Lung (tissue), 12 donors: ENCODE data around the gene MFSD1. TPM values are rescaled to one million over a fixed set of nuclear protein-coding genes. Genes with fewer than 3 reads are reported as not detected.

ENCODE experiments used
- ATAC-seq: fragments of 200-7000 bp; cut with Tn5 transposase; one replicate; pipeline ENCODE4 v1.9.1; 2020; ENCODE audit warnings: moderate number of reproducible peaks; ENCODE audit not compliant: insufficient read depth, low FRiP score
- DNase-seq, 3 donors: peaks; one replicate each; pipeline ENCODE4 v3.0.0-alpha.2; 2013 to 2017
- H3K27ac ChIP-seq, 2 donors: one replicate each; pipeline ENCODE4 v1.5.1; 2013; ENCODE audit warnings: mild to moderate bottlenecking in 2 of 2, moderate library complexity in 2 of 2, control low read depth in 1 of 2, inconsistent platforms in 1 of 2, low read depth in 1 of 2, low read length in 1 of 2
- H3K27me3 ChIP-seq, 3 donors: one replicate each; pipeline ENCODE4 v1.5.1; 2013; ENCODE audit warnings: low read length in 2 of 3; ENCODE audit not compliant: control insufficient read depth in 3 of 3, insufficient read depth in 3 of 3
- H3K36me3 ChIP-seq, 4 donors: one replicate each; pipeline ENCODE4 v1.5.1; 2013; ENCODE audit warnings: low read length in 4 of 4, mild to moderate bottlenecking in 1 of 4, moderate library complexity in 1 of 4; ENCODE audit not compliant: control insufficient read depth in 4 of 4, insufficient read depth in 4 of 4
- H3K4me1 ChIP-seq, 5 donors: one replicate each; pipeline ENCODE4 v1.5.1; 2013; ENCODE audit warnings: low read length in 5 of 5, mild to moderate bottlenecking in 2 of 5, moderate library complexity in 1 of 5; ENCODE audit not compliant: control insufficient read depth in 5 of 5, insufficient read depth in 5 of 5
- H3K4me3 ChIP-seq: one replicate; pipeline ENCODE4 v1.5.1; 2013; ENCODE audit warnings: mild to moderate bottlenecking, control low read depth, moderate library complexity
- H3K9ac ChIP-seq, 2 donors: one replicate each; pipeline ENCODE4 v1.5.1; 2013; ENCODE audit warnings: low read length in 2 of 2, control low read depth in 1 of 2; ENCODE audit not compliant: insufficient read depth in 1 of 2
- H3K9me3 ChIP-seq, 4 donors: one replicate each; pipeline ENCODE4 v1.5.1; 2013; ENCODE audit warnings: low read length in 3 of 4, mild to moderate bottlenecking in 1 of 4, moderate library complexity in 1 of 4; ENCODE audit not compliant: control insufficient read depth in 4 of 4, insufficient read depth in 3 of 4
- CTCF ChIP-seq: IDR thresholded peaks from 2 replicates; pipeline ENCODE4 v1.5.1; 2012; ENCODE audit warnings: mild to moderate bottlenecking; ENCODE audit errors: control extremely low read depth, extremely low read depth
- WGBS, 2 donors: extraction: QIAGEN DNeasy Blood & Tissue Kit; methylation state at CpG; one replicate each; pipeline ENCODE4 v1.1.7; 2013; 5-methylcytosine and 5-hydroxymethylcytosine counted together
- polyA plus RNA-seq, 2 donors: library from polyadenylated mRNA; stranded (reverse); fragments of 200-250 nt; gene quantifications; one replicate each; pipeline ENCODE4 v1.2.1, GENCODE V29; 2013
- total RNA-seq, 2 donors: library from RNA; depleted of rRNA in 1 of 2; stranded (reverse); fragments of >200 nt in 1 of 2; gene quantifications; one replicate each; pipeline ENCODE4 v1.2.1, GENCODE V29; 2014 to 2021
- donor health status: control.
- donor health status: control.
- donor health status: Bipolar disorder and iron deficiency.
- donor health status: healthy.
- donor health status: DM: yes; HTN: yes; CAD: no.

Gene MFSD1
- total and polyA plus RNA-seq, 4 donors, result 25.8 to 143 (median 93.3) TPM

- no peak overlapping the region for H3K4me3 ChIP-seq
- DNase-seq, result no peak
- H3K4me1 ChIP-seq, result no peaks in the 10 kb centered on the region
- no peak for TF ChIP-seq CTCF
- 66 to 94% methylated on average over 2 of the region's 2 CpGs for WGBS, 2 donors
- no peak overlapping the region for H3K27ac ChIP-seq
- H3K9me3 ChIP-seq, result no peaks in the 10 kb centered on the region
- no peaks in the 10 kb centered on the region for H3K27me3 ChIP-seq
- peaks cover 0 to 11% (median 9%) of the 10 kb centered on the region in 4 donors for H3K36me3 ChIP-seq
- no peak overlapping the region for H3K9ac ChIP-seq
- ATAC-seq, result no peak
Measured at GRCh38 chr3:158831861-158832260, 30.0 kb downstream of the MFSD1 start.

GRCh38 chr3:158835631-158836030 is 33.8 kb downstream of the MFSD1 start:
- ATAC-seq, result no peak

GRCh38 chr3:158836312-158836711 is 34.5 kb downstream of the MFSD1 start:
- Histone ChIP-seq H3K4me3 (no peak overlapping the region), H3K27ac (no peak overlapping the region), H3K27me3 (no peaks in the 10 kb centered on the region), H3K9me3 (peaks cover 0 to under 1% (median 0%) of the 10 kb centered on the region in 4 donors), H3K36me3 (peaks cover 0 to 4% (median 0%) of the 10 kb centered on the region in 4 donors), H3K9ac (no peak overlapping the region), H3K4me1 (peaks cover 0 to 4% (median 0%) of the 10 kb centered on the region in 5 donors)
- 84 to 87% methylated on average over 3 of the region's 3 CpGs for WGBS, 2 donors
- no peak for TF ChIP-seq CTCF
- ATAC-seq (no peak), DNase-seq (no peak)

More at GRCh38 chr3:158835631-158836030, 33.8 kb downstream of the MFSD1 start:
- Histone ChIP-seq H3K27ac (no peak overlapping the region), H3K4me1 (peaks cover 0 to 4% (median 0%) of the 10 kb centered on the region in 5 donors), H3K36me3 (peaks cover 0 to 5% (median 2%) of the 10 kb centered on the region in 4 donors), H3K27me3 (no peaks in the 10 kb centered on the region), H3K9me3 (no peaks in the 10 kb centered on the region), H3K4me3 (no peak overlapping the region), H3K9ac (no peak overlapping the region)
- DNase-seq, result peak in 2 of 3 donors; percentile 17 to 59
- TF ChIP-seq CTCF, result no peak
- 63 to 64% methylated on average over 3 of the region's 3 CpGs for WGBS, 2 donors

DNA sequence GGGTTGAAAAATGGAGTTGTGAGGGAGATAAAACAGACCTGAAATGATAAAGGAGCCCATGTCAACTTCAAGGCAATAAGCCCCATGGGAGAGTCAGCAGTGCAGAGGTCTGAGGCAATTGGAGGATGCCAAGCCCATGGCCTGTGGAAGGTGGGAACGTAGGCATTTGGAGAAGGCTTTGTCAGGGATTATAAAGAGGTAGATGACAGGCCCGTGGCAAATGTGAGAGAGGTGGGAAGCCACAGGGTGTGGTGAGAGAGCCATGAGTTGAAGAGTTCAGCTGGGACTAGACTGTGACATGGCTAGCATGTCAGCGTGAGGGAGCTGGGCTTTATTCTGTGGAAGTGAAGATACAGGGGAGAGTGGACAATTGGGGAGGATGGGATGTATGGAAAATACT is 35.4 kb downstream of the MFSD1 start:
- no peak for ATAC-seq
- WGBS, 2 donors, result 80 to 88% methylated on average over 3 of the region's 3 CpGs

More for the DNA sequence above, 35.4 kb downstream of the MFSD1 start:
- H3K4me1 ChIP-seq, result peaks cover 0 to 4% (median 0%) of the 10 kb centered on the region in 5 donors
- H3K9me3 ChIP-seq, result peaks cover 0 to 2% (median 0%) of the 10 kb centered on the region in 4 donors
- no peak overlapping the region for H3K9ac ChIP-seq
- no peak for DNase-seq
- peaks cover 0 to 2% (median 0%) of the 10 kb centered on the region in 4 donors for H3K36me3 ChIP-seq
- no peak for TF ChIP-seq CTCF
- no peak overlapping the region for H3K4me3 ChIP-seq
- no peaks in the 10 kb centered on the region for H3K27me3 ChIP-seq
- no peak overlapping the region for H3K27ac ChIP-seq
